ENCODE measurements around the gene MACF1. TPM values are rescaled to one million over a fixed set of nuclear protein-coding genes. Genes with fewer than 3 reads are reported as not detected.

The MACF1 gene
- total RNA-seq, 2 donors from 2014 or later = 154 to 355 TPM

- TF ChIP-seq CTCF (IDR thresholded peaks at IDR 0.05) (no peak), POLR2AphosphoS5 (IDR thresholded peaks at IDR 0.05) (no peak), POLR2A (IDR thresholded peaks at IDR 0.05) (no peak)
- Histone ChIP-seq H3K36me3 (no peaks in the 10 kb centered on the region), H3K4me1 (replicated peaks) (peaks cover 12% of the 10 kb centered on the region), H3K4me3 (no peak overlapping the region), H3K27me3 (replicated peaks; ENCODE audit: insufficient read depth) (no peaks in the 10 kb centered on the region), H3K9me3 (no peaks in the 10 kb centered on the region), H3K27ac (no peak overlapping the region)
- DNase-seq (ENCODE audit: low spot score) = no peak
- 78% methylated on average over 5 of the region's 5 CpGs for WGBS
- intact Hi-C loops (cut with DNase I) = no loop called here
Measured at GRCh38 chr1:39396671-39397070, 192.2 kb downstream of the MACF1 start.

DNA sequence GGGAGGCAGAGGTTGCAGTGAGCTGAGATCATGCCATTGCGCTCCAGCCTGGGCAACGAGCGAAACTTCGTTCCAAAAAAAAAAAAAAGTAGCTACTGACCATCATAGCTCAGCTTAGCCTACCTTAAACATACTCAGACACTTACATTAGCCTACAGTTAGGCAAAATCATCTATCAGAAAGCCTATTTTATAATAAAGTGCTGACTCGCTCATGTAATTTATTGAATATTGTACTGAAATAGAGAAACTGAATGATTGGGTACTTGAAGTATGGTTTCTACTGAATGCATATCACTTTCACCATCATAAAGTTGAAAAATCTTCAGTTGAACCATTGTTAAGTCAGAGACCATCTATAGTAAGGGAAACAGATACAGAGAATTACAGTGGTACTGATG is 193.0 kb downstream of the MACF1 start:
- Histone ChIP-seq H3K4me3 (no peak overlapping the region), H3K9me3 (no peaks in the 10 kb centered on the region), H3K4me1 (replicated peaks) (peaks cover 12% of the 10 kb centered on the region), H3K27ac (no peak overlapping the region), H3K36me3 (no peaks in the 10 kb centered on the region), H3K27me3 (replicated peaks; ENCODE audit: insufficient read depth) (no peaks in the 10 kb centered on the region)
- intact Hi-C loops (cut with DNase I) = no loop called here
- no peak for TF ChIP-seq POLR2AphosphoS5 (IDR thresholded peaks at IDR 0.05)
- no peak for TF ChIP-seq POLR2A (IDR thresholded peaks at IDR 0.05)
- TF ChIP-seq CTCF (IDR thresholded peaks at IDR 0.05) = no peak
- WGBS = 90% methylated on average over 5 of the region's 5 CpGs
- DNase-seq (ENCODE audit: low spot score) = no peak

DNA sequence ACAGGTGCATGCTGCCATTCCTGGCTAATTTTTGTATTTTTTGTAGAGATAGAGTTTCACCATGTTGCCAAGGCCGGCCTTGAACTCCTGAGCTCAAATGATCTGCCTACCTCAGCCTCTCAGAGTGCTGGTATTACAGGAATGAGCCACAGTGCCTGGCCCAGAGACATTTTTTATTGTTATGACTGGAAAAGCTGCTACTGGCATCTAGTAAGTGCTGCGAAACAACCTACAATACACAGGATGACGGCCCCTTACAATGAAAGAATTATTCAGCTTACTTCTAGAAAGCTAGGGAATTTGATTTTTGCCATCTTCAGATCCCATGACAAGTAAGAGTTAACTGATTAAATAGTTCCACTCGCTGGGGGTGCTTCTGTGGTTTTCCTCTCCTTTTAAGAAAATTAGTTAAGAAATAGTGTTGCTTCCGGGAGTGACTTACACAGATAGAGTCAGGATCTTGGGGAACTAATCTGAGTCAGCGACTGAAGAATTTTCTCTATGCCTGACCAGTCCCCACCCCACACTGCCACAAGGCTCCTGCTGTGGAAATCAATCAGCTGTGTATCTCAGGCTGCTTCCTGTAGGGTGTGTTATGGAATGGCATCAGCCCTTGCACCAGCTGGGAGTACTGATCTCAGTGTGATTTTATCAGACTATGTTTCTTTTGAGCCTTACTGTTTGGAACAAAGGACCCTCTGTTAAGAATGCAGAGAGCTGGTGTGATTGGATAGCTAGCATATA is 194.0 kb downstream of the MACF1 start:
- DNase-seq (ENCODE audit: low spot score) = no peak
- no peaks in the 10 kb centered on the region for H3K9me3 ChIP-seq
- H3K4me3 ChIP-seq = no peak overlapping the region
- TF ChIP-seq CTCF (IDR thresholded peaks at IDR 0.05) = no peak
- TF ChIP-seq POLR2AphosphoS5 (IDR thresholded peaks at IDR 0.05) = peak; percentile 18
- no peak for TF ChIP-seq POLR2A (IDR thresholded peaks at IDR 0.05)
- no peaks in the 10 kb centered on the region for H3K36me3 ChIP-seq
- 26% methylated on average over 6 of the region's 6 CpGs for WGBS
- H3K4me1 ChIP-seq (replicated peaks) = peaks cover 12% of the 10 kb centered on the region
- H3K27ac ChIP-seq = peak overlapping the region; percentile 1 to 18
- no peaks in the 10 kb centered on the region for H3K27me3 ChIP-seq (replicated peaks; ENCODE audit: insufficient read depth)
- intact Hi-C loops (cut with DNase I) = no loop called here

- no peaks in the 10 kb centered on the region for H3K36me3 ChIP-seq
- intact Hi-C loops (cut with DNase I) = no loop called here
- no peak overlapping the region for H3K4me3 ChIP-seq
- 95% methylated on average over 2 of the region's 2 CpGs for WGBS
- DNase-seq (ENCODE audit: low spot score) = no peak
- peaks cover 3% of the 10 kb centered on the region for H3K4me1 ChIP-seq (replicated peaks)
- TF ChIP-seq POLR2AphosphoS5 (IDR thresholded peaks at IDR 0.05) (no peak), POLR2A (IDR thresholded peaks at IDR 0.05) (no peak), CTCF (IDR thresholded peaks at IDR 0.05) (no peak)
- no peak overlapping the region for H3K27ac ChIP-seq
- H3K27me3 ChIP-seq (replicated peaks; ENCODE audit: insufficient read depth) = no peaks in the 10 kb centered on the region
- H3K9me3 ChIP-seq = no peaks in the 10 kb centered on the region
Measured at GRCh38 chr1:39401106-39401505, 196.6 kb downstream of the MACF1 start.

GRCh38 chr1:39404876-39405275 is 200.4 kb downstream of the MACF1 start:
- H3K4me1 ChIP-seq (replicated peaks) = peaks cover 4% of the 10 kb centered on the region
- no peaks in the 10 kb centered on the region for H3K36me3 ChIP-seq
- H3K9me3 ChIP-seq = no peaks in the 10 kb centered on the region
- no peak overlapping the region for H3K4me3 ChIP-seq
- no peak for DNase-seq (ENCODE audit: low spot score)
- intact Hi-C loops (cut with DNase I) = loop anchor here (5.0 kb wide), 2 partner anchors 138 to 213 kb away; no protein-coding TSS in a partner anchor
- peak overlapping the region in 1 of 2 donors; percentile 34 for H3K27ac ChIP-seq
- WGBS = 34% methylated on average over 3 of the region's 3 CpGs
- TF ChIP-seq POLR2AphosphoS5 (IDR thresholded peaks at IDR 0.05) (no peak), POLR2A (IDR thresholded peaks at IDR 0.05) (no peak), CTCF (IDR thresholded peaks at IDR 0.05) (no peak)
- no peaks in the 10 kb centered on the region for H3K27me3 ChIP-seq (replicated peaks; ENCODE audit: insufficient read depth)

Measured in prostate gland (tissue), 2 donors.